ENCODE measurements around the gene IKBKE.
"Not testable (repeated sequence)": the region's sequence is repeated elsewhere in the genome, so short reads cannot be mapped to it uniquely, and the experiment has no call there.

Gene IKBKE

GRCh38 chr1:206479183-206480125 lies 9.2 kb downstream of the IKBKE start:
- H3K27me3 ChIP-seq: no peaks in the 10 kb centered on the region
- no peaks in the 10 kb centered on the region for H3K9me3 ChIP-seq
- H3K4me3 ChIP-seq (ENCODE audit: low read depth in 1 of 2, low read length in 1 of 2): no peak overlapping the region
- TF ChIP-seq CTCF (IDR thresholded peaks at IDR 0.05): peak; percentile 83
- H3K36me3 ChIP-seq: peaks cover 36% of the 10 kb centered on the region
- no peak overlapping the region for H3K27ac ChIP-seq
- peaks cover 12 to 13% of the 10 kb centered on the region in 2 experiments for H3K4me1 ChIP-seq (ENCODE audit: control insufficient read depth in 1 of 2, insufficient read depth in 1 of 2, low read depth in 1 of 2, low read length in 1 of 2)

GRCh38 chr1:206480211-206480610 lies 9.9 kb downstream of the IKBKE start:
- H3K36me3 ChIP-seq: peaks cover 31% of the 10 kb centered on the region
- peaks cover 18 to 21% of the 10 kb centered on the region in 2 experiments for H3K4me1 ChIP-seq (ENCODE audit: control insufficient read depth in 1 of 2, insufficient read depth in 1 of 2, low read depth in 1 of 2, low read length in 1 of 2)
- no peaks in the 10 kb centered on the region for H3K9me3 ChIP-seq
- no peak overlapping the region for H3K27ac ChIP-seq
- no peaks in the 10 kb centered on the region for H3K27me3 ChIP-seq
- TF ChIP-seq CTCF (IDR thresholded peaks at IDR 0.05): no peak
- H3K4me3 ChIP-seq (ENCODE audit: low read depth in 1 of 2, low read length in 1 of 2): no peak overlapping the region

- H3K4me3 ChIP-seq (ENCODE audit: low read depth in 1 of 2, low read length in 1 of 2): no peak overlapping the region
- H3K9me3 ChIP-seq: no peaks in the 10 kb centered on the region
- peaks cover 18 to 21% of the 10 kb centered on the region in 2 experiments for H3K4me1 ChIP-seq (ENCODE audit: control insufficient read depth in 1 of 2, insufficient read depth in 1 of 2, low read depth in 1 of 2, low read length in 1 of 2)
- H3K27me3 ChIP-seq: no peaks in the 10 kb centered on the region
- H3K27ac ChIP-seq: no peak overlapping the region
- peaks cover 16% of the 10 kb centered on the region for H3K36me3 ChIP-seq
- no peak for TF ChIP-seq CTCF (IDR thresholded peaks at IDR 0.05)
These were observed 12.3 kb downstream of the IKBKE start for GRCh38 chr1:206482611-206483010.

GRCh38 chr1:206483864-206484263 lies 13.6 kb downstream of the IKBKE start:
- Histone ChIP-seq H3K4me1 (ENCODE audit: control insufficient read depth in 1 of 2, insufficient read depth in 1 of 2, low read depth in 1 of 2, low read length in 1 of 2) (peaks cover 18 to 21% of the 10 kb centered on the region in 2 experiments), H3K36me3 (peaks cover 12% of the 10 kb centered on the region)
- H3K27ac ChIP-seq; H3K4me3 ChIP-seq (ENCODE audit: low read depth in 1 of 2, low read length in 1 of 2); H3K9me3 ChIP-seq; H3K27me3 ChIP-seq: not testable (repeated sequence)

- TF ChIP-seq CTCF (IDR thresholded peaks at IDR 0.05): no peak
- no peaks in the 10 kb centered on the region for H3K27me3 ChIP-seq
- H3K27ac ChIP-seq: no peak overlapping the region
- peaks cover 12% of the 10 kb centered on the region for H3K36me3 ChIP-seq
- H3K9me3 ChIP-seq: no peaks in the 10 kb centered on the region
- H3K4me1 ChIP-seq (ENCODE audit: control insufficient read depth in 1 of 2, insufficient read depth in 1 of 2, low read depth in 1 of 2, low read length in 1 of 2): peaks cover 18 to 21% of the 10 kb centered on the region in 2 experiments
- no peak overlapping the region for H3K4me3 ChIP-seq (ENCODE audit: low read depth in 1 of 2, low read length in 1 of 2)
These were observed 14.6 kb downstream of the IKBKE start for GRCh38 chr1:206484901-206485300.
